ENCODE measurements around the gene ANO5. TPM values are rescaled to one million over a fixed set of nuclear protein-coding genes. Genes with fewer than 3 reads are reported as not detected.

ANO5 gene
- total and polyA plus RNA-seq, 9 of the 15 experiments (the other 6 are each of a cell fraction or from before 2014, with no cell fraction given): 0.16 to 0.58 (median 0.28) TPM

GRCh38 chr11:22234743-22235142, 41.9 kb downstream of the ANO5 start:
- no peak overlapping the region for H3K9ac ChIP-seq (ENCODE audit: insufficient read depth in 1 of 2, low read depth in 2 of 2, low read length in 2 of 2)
- DNase-seq (ENCODE audit: extremely low read depth in 1 of 4, low spot score in 3 of 4): no peak
- no peaks in the 10 kb centered on the region for H3K27me3 ChIP-seq (ENCODE audit: control insufficient read depth in 2 of 2, insufficient read depth in 2 of 2, low read length in 2 of 2)
- no peaks in the 10 kb centered on the region for H3K4me1 ChIP-seq (replicated peaks in 1 of 2; ENCODE audit: control insufficient read depth in 2 of 2, insufficient read depth in 2 of 2, low read length in 2 of 2)
- H3K79me2 ChIP-seq (ENCODE audit: control insufficient read depth, insufficient read depth, low read length): no peaks in the 10 kb centered on the region
- ATAC-seq: no peak
- no peak overlapping the region for H3K4me2 ChIP-seq (ENCODE audit: insufficient read depth, low read length)
- no peaks in the 10 kb centered on the region for H3K9me3 ChIP-seq (replicated peaks; ENCODE audit: control insufficient read depth, insufficient read depth, low read depth, low read length)
- no peak overlapping the region for H3K4me3 ChIP-seq
- H3K36me3 ChIP-seq (ENCODE audit: control insufficient read depth, insufficient read depth, low read length): no peaks in the 10 kb centered on the region
- H4K20me1 ChIP-seq (replicated peaks; ENCODE audit: control insufficient read depth, insufficient read depth, low read length): no peaks in the 10 kb centered on the region
- ChIA-PET POLR2A (interaction anchor here (0.6 kb wide), 1 partner anchor 56 kb away, joined by 5 read pairs; no protein-coding TSS in a partner anchor), CTCF (ENCODE audit: low intra/inter-chr PET ratio) (no interaction called here)
- WGBS (ENCODE audit: insufficient coverage, low coverage, missing lambda C conversion rate): 0% methylated on average over 1 of the region's 1 CpG
- no peak for TF ChIP-seq CHAMP1 (IDR thresholded peaks at IDR 0.05)
- no peak for TF ChIP-seq ZNF583 (CRISPR knock-in tag; IDR thresholded peaks at IDR 0.05)
- TF ChIP-seq MTA2 (IDR thresholded peaks at IDR 0.05; ENCODE audit: low read depth): no peak
- H3K9me1 ChIP-seq (ENCODE audit: control insufficient read depth, insufficient read depth, low read length): no peaks in the 10 kb centered on the region
- in situ Hi-C loops (cut with MboI): no loop called here
- H2AFZ ChIP-seq (ENCODE audit: low read depth, low read length): no peak overlapping the region
- intact Hi-C loops (cut with micrococcal nuclease): no loop called here
- FAIRE-seq: no peak
- no TSS peak for BruUV-seq (replicated peaks)
- H3K27ac ChIP-seq (ENCODE audit: extremely low read depth, low read depth, low read length): no peak overlapping the region
